Right lobe of liver (tissue), 4 donors: ENCODE results near the gene PSMD2.

Experiments used
- CTCF ChIP-seq, 4 donors: fragments of 200-600 bp in 3 of 4; fragments of 450-650 bp in 1 of 4; IDR thresholded peaks; one replicate each; pipeline versions ENCODE4 v1.5.1 to v1.8.0; 2016 to 2022; ENCODE audit warnings: antibody characterized with exemption in 4 of 4, mild to moderate bottlenecking in 2 of 4
- POLR2A ChIP-seq: fragments of 450-650 bp; IDR thresholded peaks from one replicate; pipeline ENCODE4 v1.6.1; 2017; ENCODE audit warnings: antibody characterized with exemption, mild to moderate bottlenecking
- donor health status: DM: no; HTN: no; CAD: no.
- donor health status: DM: no; HTN: no; CAD: no.
- donor health status: DM: no; HTN: yes; CAD: no.

- TF ChIP-seq CTCF (IDR thresholded peaks at IDR 0.05) (no peak), POLR2A (no peak)
Measured at GRCh38 chr3:184352149-184352785, 53.2 kb downstream of the PSMD2 start.
